Inflammatory macrophage treated with lipopolysaccharide for 4 hours (primary cell): Measurements from ENCODE around the gene PLCL1.

Experiments used
- DNase-seq: peaks from one replicate; pipeline ENCODE4 v3.0.0-alpha.2; 2020

The PLCL1 gene

GRCh38 chr2:197804049-197804757 is at the start of gene PLCL1:
PLCL1 (plus strand) TSS chr2:197804593.
- peak; percentile 94 for DNase-seq

- no peak for DNase-seq
These were observed 45.4 kb upstream of the PLCL1 start for GRCh38 chr2:197759013-197759412.

- no peak for DNase-seq
These were observed 44.6 kb upstream of the PLCL1 start for GRCh38 chr2:197759625-197760292.

GRCh38 chr2:197760293-197760657 is 44.1 kb upstream of the PLCL1 start:
- DNase-seq, result no peak

- peak; percentile 33 for DNase-seq
These were observed 26.5 kb upstream of the PLCL1 start for GRCh38 chr2:197777823-197778407.

- no peak for DNase-seq
These were observed 25.1 kb upstream of the PLCL1 start for GRCh38 chr2:197779261-197779660.

GRCh38 chr2:197782126-197782525 is 22.3 kb upstream of the PLCL1 start:
- DNase-seq, result no peak

- DNase-seq, result no peak
These were observed 19.1 kb upstream of the PLCL1 start, which contains the start of gene BOLL for GRCh38 chr2:197784956-197785941. BOLL (minus strand) TSS chr2:197785319; CDS start chr2:197781850, 3,469 bp downstream.

GRCh38 chr2:197786010-197786877 is 18.1 kb upstream of the PLCL1 start:
- no peak for DNase-seq

GRCh38 chr2:197793456-197793855 is 10.9 kb upstream of the PLCL1 start:
- no peak for DNase-seq

- no peak for DNase-seq
These were observed 9.1 kb upstream of the PLCL1 start for GRCh38 chr2:197795277-197795676.

- no peak for DNase-seq
These were observed 6.2 kb upstream of the PLCL1 start for GRCh38 chr2:197798187-197798586.

- no peak for DNase-seq
These were observed 5.3 kb upstream of the PLCL1 start for GRCh38 chr2:197799068-197799467.

- DNase-seq, result no peak
These were observed 4.3 kb upstream of the PLCL1 start for GRCh38 chr2:197800091-197800490.

- DNase-seq, result no peak
These were observed 3.4 kb upstream of the PLCL1 start for GRCh38 chr2:197801033-197801432.

GRCh38 chr2:197803033-197803444 is 1.4 kb upstream of the PLCL1 start:
- DNase-seq, result peak; percentile 63

- peak; percentile 51 for DNase-seq
These were observed 643 bp downstream of the PLCL1 start for GRCh38 chr2:197804758-197805714.

GRCh38 chr2:197805715-197806633 is 1.6 kb downstream of the PLCL1 start:
- peak; percentile 42 for DNase-seq

GRCh38 chr2:197809064-197809463 is 4.7 kb downstream of the PLCL1 start:
- no peak for DNase-seq
